Panc1 (cell line): ENCODE measurements around the gene AANAT. TPM values are rescaled to one million over a fixed set of nuclear protein-coding genes. Genes with fewer than 3 reads are reported as not detected.

ENCODE experiments used
- ATAC-seq: fragments of 200-7000 bp; cut with Tn5 transposase; 2 replicates; pipeline ENCODE4 v1.9.1; 2020; ENCODE audit warnings: mild to moderate bottlenecking, moderate library complexity
- BruUV-seq: library from RNA; stranded (reverse); fragments of 400-500 nt; replicated peaks from 2 replicates; lab custom pipeline; 2021; lab: Mats Ljungman, UMichigan
- CTCF ChIA-PET: fragments of 300-600 bp; sonication (Branson Sonifier 250); formaldehyde crosslinking; loops from one replicate; lab custom pipeline; 2022; ENCODE audit warnings: antibody characterized with exemption; lab: Charles Lee
- POLR2A ChIA-PET: fragments of 300-600 bp; sonication (Branson Sonifier 250); formaldehyde crosslinking; loops from one replicate; lab custom pipeline; 2022; ENCODE audit warnings: antibody characterized with exemption; lab: Charles Lee
- DNase-seq: peaks from one replicate; pipeline ENCODE4 v3.0.0-alpha.2; 2010; ENCODE audit warnings: low read depth, low spot score
- H3K27ac ChIP-seq: 2 replicates; pipeline ENCODE4 v1.5.1; 2011; ENCODE audit warnings: mild to moderate bottlenecking, low read length, inconsistent platforms
- H3K27me3 ChIP-seq: fragments of 200-500 bp; sonication (Bioruptor generic); 2 replicates; pipeline ENCODE4 v1.6.0; 2014; ENCODE audit warnings: low read length, inconsistent platforms; ENCODE audit not compliant: control insufficient read depth, insufficient read depth
- H3K36me3 ChIP-seq: fragments of 200-500 bp; sonication (Bioruptor generic); 2 replicates; pipeline ENCODE4 v1.5.1; 2014; ENCODE audit warnings: inconsistent platforms, mild to moderate bottlenecking, low read length, moderate library complexity; ENCODE audit not compliant: control insufficient read depth, insufficient read depth
- H3K4me1 ChIP-seq: 2 replicates; pipeline ENCODE4 v1.5.1; 2011; ENCODE audit warnings: inconsistent platforms, mild to moderate bottlenecking, low read length, moderate library complexity; ENCODE audit not compliant: control insufficient read depth, insufficient read depth
- H3K4me3 ChIP-seq, 2 experiments: 2 replicates each; pipeline ENCODE4 v1.5.1; 2011 to 2012; ENCODE audit warnings: low read depth in 2 of 2, low read length in 2 of 2, mild to moderate bottlenecking in 2 of 2, inconsistent platforms in 1 of 2, moderate library complexity in 1 of 2
- H3K9me3 ChIP-seq: fragments of 200-500 bp; sonication (Bioruptor generic); 2 replicates; pipeline ENCODE4 v1.5.1; 2014; ENCODE audit warnings: low read depth, mild to moderate bottlenecking, inconsistent platforms, low read length, moderate library complexity; ENCODE audit not compliant: control insufficient read depth, insufficient read depth
- POLR2AphosphoS5 ChIP-seq: IDR thresholded peaks from 2 replicates; pipeline ENCODE4 v1.6.1; 2012; ENCODE audit warnings: mild to moderate bottlenecking, low read depth, low read length, moderate library complexity
- REST ChIP-seq, 2 experiments: IDR thresholded peaks; 2 replicates each; pipeline ENCODE4 v1.6.1; 2011 to 2012; ENCODE audit warnings: low read depth in 2 of 2, control low read depth in 1 of 2, low read length in 1 of 2, mild to moderate bottlenecking in 1 of 2, moderate library complexity in 1 of 2; ENCODE audit not compliant: insufficient read depth in 1 of 2
- SIN3A ChIP-seq: IDR thresholded peaks from 2 replicates; pipeline ENCODE4 v1.6.1; 2012; ENCODE audit warnings: low read depth, mild to moderate bottlenecking, low read length, moderate library complexity, borderline replicate concordance; ENCODE audit not compliant: insufficient read depth
- TCF7L2 ChIP-seq: IDR thresholded peaks from 2 replicates; pipeline ENCODE4 v1.6.1; 2011; ENCODE audit warnings: mild to moderate bottlenecking, low read depth, low read length, inconsistent platforms
- in situ Hi-C: cut with HindIII; loops from 2 replicates; pipeline ENCODE4 v1.10.0; 2016; ENCODE audit warnings: low sequenced_read_pairs, low pct_unique_long_range_greater_than_20kb
- intact Hi-C: fragments of 100-400 bp; cut with micrococcal nuclease; formaldehyde crosslinking; loops from one replicate; pipeline ENCODE4 v1.10.0; 2022; ENCODE audit not compliant: unreplicated experiment
- total RNA-seq: library from RNA; stranded (reverse); gene quantifications from one replicate; pipeline ENCODE4 v1.2.1, GENCODE V29; 2021; ENCODE audit not compliant: unreplicated experiment
- TF ChIP-seq, protein P1 (sequence below): fragments of 450-650 bp; IDR thresholded peaks from 2 replicates; pipeline ENCODE4 v1.5.1; 2017; ENCODE audit warnings: mild to moderate bottlenecking

AANAT gene
- total RNA-seq, 1 experiment from 2014 or later: not detected

GRCh38 chr17:76500747-76501017 is 33.3 kb downstream of the AANAT start:
- no peaks in the 10 kb centered on the region for H3K27me3 ChIP-seq
- no TSS peak for BruUV-seq
- peak; percentile 16 for ATAC-seq
- peak overlapping the region; percentile 89 for H3K27ac ChIP-seq
- intact Hi-C loops (no loop called here), in situ Hi-C loops (no loop called here)
- TF ChIP-seq SIN3A: no peak
- peaks cover 7% of the 10 kb centered on the region; the same call in 1 of the 2 replicates for H3K36me3 ChIP-seq
- no peaks in the 10 kb centered on the region for H3K9me3 ChIP-seq
- DNase-seq: no peak
- peaks cover 48% of the 10 kb centered on the region for H3K4me1 ChIP-seq
- ChIA-PET POLR2A (no interaction called here), CTCF (interaction anchor here (0.7 kb wide), 1 partner anchor 11 kb away, joined by 3 read pairs; no protein-coding TSS in a partner anchor)
- peak overlapping the region; percentile 89 for H3K4me3 ChIP-seq

DNA sequence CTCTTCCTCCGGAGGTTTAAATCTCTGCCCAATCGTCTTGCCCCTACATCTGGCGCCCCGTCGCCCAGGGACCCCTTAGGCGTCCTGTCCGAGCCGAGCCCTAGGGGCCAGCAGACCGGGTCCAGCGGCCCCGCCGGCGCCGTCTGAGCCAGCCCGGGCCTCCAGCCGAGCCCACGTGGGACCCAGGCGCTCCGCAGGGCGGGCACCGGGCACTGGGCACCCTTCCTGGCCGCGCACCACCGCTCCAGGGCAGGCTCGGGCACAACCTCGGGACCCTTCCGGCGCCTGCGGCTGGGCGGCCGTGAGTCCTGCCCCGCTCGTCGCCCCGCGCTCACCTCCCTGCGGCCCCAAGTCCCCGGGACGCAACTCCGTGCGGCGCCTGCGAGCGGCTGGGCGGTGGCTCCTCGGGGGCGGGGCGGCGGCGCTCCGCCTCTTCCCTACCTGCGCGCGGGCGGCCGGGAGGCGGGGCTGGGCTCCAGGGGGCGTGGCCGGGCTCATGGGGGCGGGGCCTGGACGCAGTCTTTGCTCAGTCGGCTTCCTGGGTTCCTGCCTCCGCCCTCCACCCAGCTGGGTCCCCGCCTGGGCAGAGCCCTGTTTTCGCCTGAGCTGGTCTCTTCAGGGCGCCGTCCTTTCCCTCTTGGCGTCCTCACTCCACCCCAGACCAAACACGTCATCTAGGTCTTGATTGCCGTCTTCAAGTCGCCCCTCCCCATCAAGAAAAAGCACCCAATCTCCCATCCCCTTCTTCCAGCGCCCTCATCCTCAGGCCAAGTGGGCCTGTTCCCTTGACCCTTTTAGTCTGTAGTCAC is 33.8 kb downstream of the AANAT start, which contains the start of gene RHBDF2:
Gene RHBDF2, minus strand, starts transcription at position 406 of the 809 bp plus-strand sequence. CDS start 19,899 bp downstream, outside the sequence.
- peak; percentile 85 for ATAC-seq
- TSS peak; percentile 73 for BruUV-seq
- Histone ChIP-seq H3K4me3 (peak within 1 kb of the TSS; percentile 89), H3K27me3 (no peaks in the 10 kb centered on the region), H3K4me1 (peaks cover 43% of the 10 kb centered on the region), H3K9me3 (no peaks in the 10 kb centered on the region), H3K27ac (peak within 1 kb of the TSS; percentile 90), H3K36me3 (peaks cover 7% of the 10 kb centered on the region; the same call in 1 of the 2 replicates)
- no peak for DNase-seq
- TF ChIP-seq SIN3A: peak; percentile 88; the same call in 1 of the 2 replicates
- TF ChIP-seq POLR2AphosphoS5: peak; percentile 79
- no peak for TF ChIP-seq TCF7L2
- POLR2A ChIA-PET: interaction anchor here (0.8 kb wide), 1 partner anchor 23 kb away, joined by 3 read pairs; no protein-coding TSS in a partner anchor
- CTCF ChIA-PET: interaction anchor here (0.6 kb wide), 1 partner anchor 496 kb away, joined by 4 read pairs; no protein-coding TSS in a partner anchor
- intact Hi-C loops (no loop called here), in situ Hi-C loops (no loop called here)

GRCh38 chr17:76501827-76502307 is 34.5 kb downstream of the AANAT start:
- no TSS peak for BruUV-seq
- ChIA-PET POLR2A (interaction anchor here (0.6 to 0.8 kb wide), 2 partner anchors 24 to 37 kb away, joined by 3 read pairs; no protein-coding TSS in a partner anchor), CTCF (interaction anchor here (0.6 kb wide), 1 partner anchor 1767 kb away, joined by 3 read pairs; no protein-coding TSS in a partner anchor)
- TF ChIP-seq REST (IDR thresholded peaks at IDR 0.05; ENCODE audit: insufficient read depth in 1 of 2, low read depth in 2 of 2, low read length in 1 of 2) (no peak), POLR2AphosphoS5 (no peak), SIN3A (no peak), TCF7L2 (no peak)
- TF ChIP-seq, protein P1, sequence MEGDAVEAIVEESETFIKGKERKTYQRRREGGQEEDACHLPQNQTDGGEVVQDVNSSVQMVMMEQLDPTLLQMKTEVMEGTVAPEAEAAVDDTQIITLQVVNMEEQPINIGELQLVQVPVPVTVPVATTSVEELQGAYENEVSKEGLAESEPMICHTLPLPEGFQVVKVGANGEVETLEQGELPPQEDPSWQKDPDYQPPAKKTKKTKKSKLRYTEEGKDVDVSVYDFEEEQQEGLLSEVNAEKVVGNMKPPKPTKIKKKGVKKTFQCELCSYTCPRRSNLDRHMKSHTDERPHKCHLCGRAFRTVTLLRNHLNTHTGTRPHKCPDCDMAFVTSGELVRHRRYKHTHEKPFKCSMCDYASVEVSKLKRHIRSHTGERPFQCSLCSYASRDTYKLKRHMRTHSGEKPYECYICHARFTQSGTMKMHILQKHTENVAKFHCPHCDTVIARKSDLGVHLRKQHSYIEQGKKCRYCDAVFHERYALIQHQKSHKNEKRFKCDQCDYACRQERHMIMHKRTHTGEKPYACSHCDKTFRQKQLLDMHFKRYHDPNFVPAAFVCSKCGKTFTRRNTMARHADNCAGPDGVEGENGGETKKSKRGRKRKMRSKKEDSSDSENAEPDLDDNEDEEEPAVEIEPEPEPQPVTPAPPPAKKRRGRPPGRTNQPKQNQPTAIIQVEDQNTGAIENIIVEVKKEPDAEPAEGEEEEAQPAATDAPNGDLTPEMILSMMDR: no peak
- H3K4me1 ChIP-seq: peaks cover 42% of the 10 kb centered on the region
- peaks cover 7% of the 10 kb centered on the region; the same call in 1 of the 2 replicates for H3K36me3 ChIP-seq
- intact Hi-C loops: no loop called here
- H3K9me3 ChIP-seq: no peaks in the 10 kb centered on the region
- DNase-seq (no peak), ATAC-seq (no peak)
- in situ Hi-C loops: no loop called here
- no peaks in the 10 kb centered on the region for H3K27me3 ChIP-seq
- peak overlapping the region; percentile 89 for H3K4me3 ChIP-seq
- peak overlapping the region; percentile 90 for H3K27ac ChIP-seq
